Measurements from ENCODE around the gene TMEM81. TPM values are rescaled to one million over a fixed set of nuclear protein-coding genes. Genes with fewer than 3 reads are reported as not detected.

The TMEM81 gene
- total RNA-seq, 1 donor from 2014 or later, result 3.6 TPM

- Mint-ChIP-seq H3K36me3 (ENCODE audit: unreplicated experiment) (no peaks in the 10 kb centered on the region), H3K27me3 (ENCODE audit: unreplicated experiment) (peaks cover 13% of the 10 kb centered on the region), H3K4me3 (ENCODE audit: unreplicated experiment) (no peak overlapping the region), H3K4me1 (ENCODE audit: unreplicated experiment) (peaks cover 3% of the 10 kb centered on the region), H3K9me3 (ENCODE audit: unreplicated experiment) (no peaks in the 10 kb centered on the region), H3K27ac (ENCODE audit: unreplicated experiment) (no peak overlapping the region)
- DNase-seq (ENCODE audit: extremely low spot score, unreplicated experiment), result no peak
- TF ChIP-seq CTCF (IDR thresholded peaks at IDR 0.05), result no peak
Measured at GRCh38 chr1:205062895-205063294, 21.4 kb downstream of the TMEM81 start.

DNA sequence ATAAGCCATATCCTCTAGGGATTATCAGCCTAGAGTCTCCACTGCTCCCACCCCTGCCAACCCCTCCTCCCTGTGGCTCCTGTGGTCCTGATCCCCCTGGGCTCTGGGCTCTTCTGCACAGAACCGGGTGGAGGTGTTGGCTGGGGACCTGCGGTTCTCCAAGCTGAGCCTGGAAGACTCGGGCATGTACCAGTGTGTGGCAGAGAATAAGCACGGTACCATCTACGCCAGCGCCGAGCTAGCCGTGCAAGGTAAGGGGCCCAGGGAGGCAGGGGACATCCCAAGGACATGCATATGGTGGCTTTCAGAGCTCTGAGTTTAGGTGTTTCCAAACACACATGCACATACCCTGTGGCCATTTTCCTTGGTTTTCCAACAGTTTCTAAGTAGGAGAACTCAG lies 21.9 kb downstream of the TMEM81 start:
- no peak for TF ChIP-seq CTCF (IDR thresholded peaks at IDR 0.05)
- no peaks in the 10 kb centered on the region for H3K9me3 Mint-ChIP-seq (ENCODE audit: unreplicated experiment)
- no peak for DNase-seq (ENCODE audit: extremely low spot score, unreplicated experiment)
- H3K27ac Mint-ChIP-seq (ENCODE audit: unreplicated experiment), result no peak overlapping the region
- H3K27me3 Mint-ChIP-seq (ENCODE audit: unreplicated experiment), result peaks cover 11% of the 10 kb centered on the region
- H3K36me3 Mint-ChIP-seq (ENCODE audit: unreplicated experiment), result no peaks in the 10 kb centered on the region
- no peak overlapping the region for H3K4me3 Mint-ChIP-seq (ENCODE audit: unreplicated experiment)
- peaks cover 3% of the 10 kb centered on the region for H3K4me1 Mint-ChIP-seq (ENCODE audit: unreplicated experiment)

- Mint-ChIP-seq H3K27me3 (ENCODE audit: unreplicated experiment) (peaks cover 11% of the 10 kb centered on the region), H3K4me3 (ENCODE audit: unreplicated experiment) (no peak overlapping the region), H3K36me3 (ENCODE audit: unreplicated experiment) (no peaks in the 10 kb centered on the region), H3K4me1 (ENCODE audit: unreplicated experiment) (peaks cover 3% of the 10 kb centered on the region), H3K9me3 (ENCODE audit: unreplicated experiment) (no peaks in the 10 kb centered on the region), H3K27ac (ENCODE audit: unreplicated experiment) (no peak overlapping the region)
- peak; percentile 92 for TF ChIP-seq CTCF (IDR thresholded peaks at IDR 0.05)
- DNase-seq (ENCODE audit: extremely low spot score, unreplicated experiment), result peak; percentile 92
Measured at GRCh38 chr1:205061665-205062069, 22.6 kb downstream of the TMEM81 start.

DNA sequence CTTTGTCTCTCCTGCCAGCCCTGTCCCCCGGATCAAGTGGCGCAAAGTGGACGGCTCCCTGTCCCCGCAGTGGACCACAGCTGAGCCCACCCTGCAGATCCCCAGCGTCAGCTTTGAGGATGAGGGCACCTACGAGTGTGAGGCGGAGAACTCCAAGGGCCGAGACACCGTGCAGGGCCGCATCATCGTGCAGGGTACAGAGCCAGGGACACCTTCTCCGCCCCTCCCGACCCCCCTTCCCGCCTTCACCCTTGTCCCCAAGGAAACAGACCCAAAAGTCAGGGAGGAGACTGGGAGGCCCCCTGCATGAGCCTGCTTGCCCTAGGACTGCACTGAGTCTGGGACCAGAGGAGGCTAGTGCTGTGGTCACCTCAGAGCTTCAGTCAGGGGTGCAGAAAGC lies 23.0 kb downstream of the TMEM81 start:
- TF ChIP-seq CTCF (IDR thresholded peaks at IDR 0.05), result no peak
- no peak overlapping the region for H3K27ac Mint-ChIP-seq (ENCODE audit: unreplicated experiment)
- DNase-seq (ENCODE audit: extremely low spot score, unreplicated experiment), result no peak

DNA sequence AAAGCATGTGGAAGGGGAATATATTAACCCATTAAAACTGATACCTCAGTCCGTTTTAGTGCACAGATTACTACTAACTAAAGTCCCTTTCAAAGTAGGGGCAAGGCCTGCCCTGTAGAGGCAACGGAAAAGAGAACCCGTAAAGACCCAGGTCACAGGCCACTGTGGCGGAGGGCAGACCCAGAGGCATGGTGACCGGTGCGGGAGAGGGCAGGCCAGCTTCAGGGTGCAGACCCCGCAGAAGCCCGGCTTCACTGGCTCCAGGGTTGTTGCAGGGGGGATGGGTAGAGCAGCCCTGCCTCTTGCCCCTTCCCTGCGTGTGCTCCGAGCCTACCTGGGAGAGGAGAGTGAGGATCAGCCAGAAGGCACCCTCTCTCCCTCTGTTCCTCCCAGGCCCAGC lies 23.5 kb downstream of the TMEM81 start:
- TF ChIP-seq CTCF (IDR thresholded peaks at IDR 0.05), result no peak
- no peak overlapping the region for H3K4me3 Mint-ChIP-seq (ENCODE audit: unreplicated experiment)
- DNase-seq (ENCODE audit: extremely low spot score, unreplicated experiment), result no peak
- H3K36me3 Mint-ChIP-seq (ENCODE audit: unreplicated experiment), result no peaks in the 10 kb centered on the region
- H3K27me3 Mint-ChIP-seq (ENCODE audit: unreplicated experiment), result peaks cover 6% of the 10 kb centered on the region
- no peaks in the 10 kb centered on the region for H3K9me3 Mint-ChIP-seq (ENCODE audit: unreplicated experiment)
- H3K4me1 Mint-ChIP-seq (ENCODE audit: unreplicated experiment), result peaks cover 3% of the 10 kb centered on the region
- no peak overlapping the region for H3K27ac Mint-ChIP-seq (ENCODE audit: unreplicated experiment)

More for the DNA sequence above, 23.0 kb downstream of the TMEM81 start:
- Mint-ChIP-seq H3K36me3 (ENCODE audit: unreplicated experiment) (no peaks in the 10 kb centered on the region), H3K27me3 (ENCODE audit: unreplicated experiment) (peaks cover 7% of the 10 kb centered on the region), H3K9me3 (ENCODE audit: unreplicated experiment) (no peaks in the 10 kb centered on the region), H3K4me1 (ENCODE audit: unreplicated experiment) (peaks cover 3% of the 10 kb centered on the region), H3K4me3 (ENCODE audit: unreplicated experiment) (no peak overlapping the region)

Data from osteocyte (in vitro differentiated cells).